ENCODE results near the gene ATP11A. TPM values are rescaled to one million over a fixed set of nuclear protein-coding genes. Genes with fewer than 3 reads are reported as not detected.

The ATP11A gene
- total RNA-seq, 2 donors from 2014 or later, result 33.8 to 41.0 TPM

- DNase-seq (no peak), ATAC-seq (replicated peaks in 1 of 2) (no peak)
- H3K36me3 Mint-ChIP-seq (ENCODE audit: insufficient read depth in 2 of 2), result peaks cover 0 to 3% of the 10 kb centered on the region in 2 donors
Measured at GRCh38 chr13:112804374-112804773, 114.5 kb downstream of the ATP11A start.

GRCh38 chr13:112806739-112807652 lies 117.2 kb downstream of the ATP11A start:
- Mint-ChIP-seq H3K27ac (no peak overlapping the region), H3K4me3 (no peak overlapping the region), H3K9me3 (no peaks in the 10 kb centered on the region), H3K4me1 (ENCODE audit: low read depth) (peaks cover 8% of the 10 kb centered on the region), H3K36me3 (ENCODE audit: insufficient read depth in 2 of 2) (peaks cover 0 to 3% of the 10 kb centered on the region in 2 donors), H3K27me3 (ENCODE audit: low read depth) (no peaks in the 10 kb centered on the region)
- no peak for ATAC-seq (replicated peaks in 1 of 2)
- DNase-seq, result no peak

More at GRCh38 chr13:112804374-112804773, 114.5 kb downstream of the ATP11A start:
- Mint-ChIP-seq H3K4me3 (no peak overlapping the region), H3K9me3 (no peaks in the 10 kb centered on the region), H3K4me1 (ENCODE audit: low read depth) (peaks cover 13% of the 10 kb centered on the region), H3K27me3 (ENCODE audit: low read depth) (no peaks in the 10 kb centered on the region), H3K27ac (peak overlapping the region; percentile 50)

- no peak for ATAC-seq (replicated peaks in 1 of 2)
- Mint-ChIP-seq H3K4me3 (no peak overlapping the region), H3K27me3 (ENCODE audit: low read depth) (no peaks in the 10 kb centered on the region), H3K4me1 (ENCODE audit: low read depth) (no peaks in the 10 kb centered on the region), H3K36me3 (ENCODE audit: insufficient read depth in 2 of 2) (peaks cover 0 to 3% of the 10 kb centered on the region in 2 donors), H3K9me3 (no peaks in the 10 kb centered on the region), H3K27ac (no peak overlapping the region)
- DNase-seq, result no peak
Measured at GRCh38 chr13:112807653-112808376, 118.0 kb downstream of the ATP11A start.

GRCh38 chr13:112808377-112809140 lies 118.7 kb downstream of the ATP11A start:
- ATAC-seq (replicated peaks in 1 of 2), result no peak
- peaks cover 0 to 3% of the 10 kb centered on the region in 2 donors for H3K36me3 Mint-ChIP-seq (ENCODE audit: insufficient read depth in 2 of 2)
- H3K27ac Mint-ChIP-seq, result no peak overlapping the region
- H3K9me3 Mint-ChIP-seq, result no peaks in the 10 kb centered on the region
- no peaks in the 10 kb centered on the region for H3K4me1 Mint-ChIP-seq (ENCODE audit: low read depth)
- H3K4me3 Mint-ChIP-seq, result no peak overlapping the region
- H3K27me3 Mint-ChIP-seq (ENCODE audit: low read depth), result no peaks in the 10 kb centered on the region
- no peak for DNase-seq

GRCh38 chr13:112809332-112810315 lies 119.8 kb downstream of the ATP11A start:
- Mint-ChIP-seq H3K9me3 (no peaks in the 10 kb centered on the region), H3K27ac (no peak overlapping the region), H3K36me3 (ENCODE audit: insufficient read depth in 2 of 2) (peaks cover 0 to 3% of the 10 kb centered on the region in 2 donors), H3K4me3 (no peak overlapping the region), H3K4me1 (ENCODE audit: low read depth) (no peaks in the 10 kb centered on the region), H3K27me3 (ENCODE audit: low read depth) (no peaks in the 10 kb centered on the region)
- no peak for ATAC-seq (replicated peaks in 1 of 2)
- DNase-seq, result no peak

GRCh38 chr13:112810608-112811007 lies 120.8 kb downstream of the ATP11A start:
- Mint-ChIP-seq H3K4me3 (no peak overlapping the region), H3K36me3 (ENCODE audit: insufficient read depth in 2 of 2) (peaks cover 2 to 3% of the 10 kb centered on the region in 2 donors), H3K4me1 (ENCODE audit: low read depth) (no peaks in the 10 kb centered on the region), H3K27me3 (ENCODE audit: low read depth) (no peaks in the 10 kb centered on the region), H3K9me3 (no peaks in the 10 kb centered on the region), H3K27ac (no peak overlapping the region)
- no peak for DNase-seq
- no peak for ATAC-seq (replicated peaks in 1 of 2)

- H3K27ac Mint-ChIP-seq, result no peak overlapping the region
- H3K27me3 Mint-ChIP-seq (ENCODE audit: low read depth), result no peaks in the 10 kb centered on the region
- DNase-seq, result no peak
- ATAC-seq (replicated peaks in 1 of 2), result no peak
- peaks cover 2 to 9% of the 10 kb centered on the region in 2 donors for H3K36me3 Mint-ChIP-seq (ENCODE audit: insufficient read depth in 2 of 2)
- H3K9me3 Mint-ChIP-seq, result no peaks in the 10 kb centered on the region
- H3K4me1 Mint-ChIP-seq (ENCODE audit: low read depth), result no peaks in the 10 kb centered on the region
- H3K4me3 Mint-ChIP-seq, result no peak overlapping the region
Measured at GRCh38 chr13:112812306-112813055, 122.6 kb downstream of the ATP11A start.

- no peak overlapping the region for H3K27ac Mint-ChIP-seq
- H3K4me3 Mint-ChIP-seq, result no peak overlapping the region
- ATAC-seq (replicated peaks in 1 of 2) (no peak), DNase-seq (no peak)
- peaks cover 2 to 9% of the 10 kb centered on the region in 2 donors for H3K36me3 Mint-ChIP-seq (ENCODE audit: insufficient read depth in 2 of 2)
- no peaks in the 10 kb centered on the region for H3K27me3 Mint-ChIP-seq (ENCODE audit: low read depth)
- peaks cover 0 to 2% of the 10 kb centered on the region in 2 donors for H3K9me3 Mint-ChIP-seq
- no peaks in the 10 kb centered on the region for H3K4me1 Mint-ChIP-seq (ENCODE audit: low read depth)
Measured at GRCh38 chr13:112813552-112813951, 123.7 kb downstream of the ATP11A start.

GRCh38 chr13:112814905-112815585 lies 125.2 kb downstream of the ATP11A start:
- Mint-ChIP-seq H3K9me3 (peaks cover 0 to 2% of the 10 kb centered on the region in 2 donors), H3K4me1 (ENCODE audit: low read depth) (no peaks in the 10 kb centered on the region), H3K36me3 (ENCODE audit: insufficient read depth in 2 of 2) (peaks cover 4 to 9% of the 10 kb centered on the region in 2 donors), H3K4me3 (no peak overlapping the region), H3K27me3 (ENCODE audit: low read depth) (no peaks in the 10 kb centered on the region), H3K27ac (no peak overlapping the region)
- ATAC-seq (replicated peaks in 1 of 2) (no peak), DNase-seq (no peak)

- peaks cover 4 to 9% of the 10 kb centered on the region in 2 donors for H3K36me3 Mint-ChIP-seq (ENCODE audit: insufficient read depth in 2 of 2)
Measured at GRCh38 chr13:112815871-112816270, 126.0 kb downstream of the ATP11A start.

GRCh38 chr13:112818040-112818697 lies 128.3 kb downstream of the ATP11A start:
- Mint-ChIP-seq H3K4me1 (ENCODE audit: low read depth) (no peaks in the 10 kb centered on the region), H3K36me3 (ENCODE audit: insufficient read depth in 2 of 2) (peaks cover 4 to 9% of the 10 kb centered on the region in 2 donors), H3K9me3 (peaks cover 0 to 2% of the 10 kb centered on the region in 2 donors), H3K27ac (no peak overlapping the region), H3K4me3 (no peak overlapping the region), H3K27me3 (ENCODE audit: low read depth) (no peaks in the 10 kb centered on the region)
- no peak for ATAC-seq (replicated peaks in 1 of 2)
- DNase-seq, result no peak

More at GRCh38 chr13:112815871-112816270, 126.0 kb downstream of the ATP11A start:
- Mint-ChIP-seq H3K4me3 (no peak overlapping the region), H3K27ac (no peak overlapping the region), H3K27me3 (ENCODE audit: low read depth) (no peaks in the 10 kb centered on the region), H3K9me3 (peaks cover 0 to 2% of the 10 kb centered on the region in 2 donors), H3K4me1 (ENCODE audit: low read depth) (no peaks in the 10 kb centered on the region)
- DNase-seq, result no peak
- no peak for ATAC-seq (replicated peaks in 1 of 2)

Data from activated T-cell treated with anti-CD3 and anti-CD28 coated beads, Interleukin-2, amount 50 U/mL, for 72 hours (primary cell).